SK-N-SH (cell line): Measurements from ENCODE around the gene METTL25B. TPM values are rescaled to one million over a fixed set of nuclear protein-coding genes. Genes with fewer than 3 reads are reported as not detected.

ENCODE experiments used
- CTCF ChIA-PET: fragments of 300-600, 350-600 bp; formaldehyde crosslinking; extraction: SDS; loops from one replicate; lab custom pipeline; 2021; lab: Yijun Ruan, JAX
- POLR2A ChIA-PET: fragments of 350-600 bp; sonication (Branson Sonifier 250); formaldehyde crosslinking; extraction: SDS; loops from one replicate; lab custom pipeline; 2020; ENCODE audit warnings: antibody characterized with exemption, inconsistent platforms; lab: Yijun Ruan, JAX
- DNase-seq: peaks from one replicate; pipeline ENCODE4 v3.0.0; 2012
- H2AFZ ChIP-seq: fragments of 200-600 bp; sonication (generic); 2 replicates; pipeline ENCODE4 v1.8.1; 2016; ENCODE audit warnings: antibody characterized with exemption, mild to moderate bottlenecking, low read depth
- H3F3A ChIP-seq: fragments of 200-600 bp; sonication (generic); replicated peaks from 2 replicates; pipeline ENCODE3; 2016; ENCODE audit warnings: antibody characterized with exemption, mild to moderate bottlenecking; ENCODE audit not compliant: insufficient read depth
- H3K27ac ChIP-seq, 2 experiments: fragments of 200-500 bp in 1 of 2; fragments of 200-600 bp in 1 of 2; sonication (Bioruptor generic) in 1 of 2; sonication (generic), shearing (Covaris generic) in 1 of 2; 2 replicates each; pipeline versions ENCODE4 v1.5.1 to v1.6.1; 2014 to 2016; ENCODE audit warnings: low read depth in 2 of 2, inconsistent platforms in 1 of 2, low read length in 1 of 2, mild to moderate bottlenecking in 1 of 2, mixed read lengths in 1 of 2
- H3K27me3 ChIP-seq: fragments of 200-600 bp; sonication (generic), shearing (Covaris generic); 2 replicates; pipeline ENCODE4 v1.6.1; 2016; ENCODE audit warnings: mixed run types; ENCODE audit not compliant: insufficient read depth
- H3K36me3 ChIP-seq, 2 experiments: fragments of 200-500 bp in 1 of 2; fragments of 200-600 bp in 1 of 2; sonication (Bioruptor generic) in 1 of 2; sonication (generic) in 1 of 2; replicated peaks in 1 of 2; 2 replicates each; pipeline versions ENCODE3 to v1.5.1; 2014 to 2016; ENCODE audit warnings: low read length in 1 of 2, mild to moderate bottlenecking in 1 of 2; ENCODE audit not compliant: insufficient read depth in 2 of 2, control insufficient read depth in 1 of 2
- H3K4me1 ChIP-seq, 2 experiments: fragments of 200-500 bp in 1 of 2; fragments of 200-600 bp in 1 of 2; sonication (Bioruptor generic) in 1 of 2; sonication (generic), shearing (Covaris generic) in 1 of 2; 2 replicates each; pipeline versions ENCODE4 v1.5.1 to v1.6.1; 2014 to 2016; ENCODE audit warnings: low read depth in 1 of 2, low read length in 1 of 2, mixed run types in 1 of 2; ENCODE audit not compliant: insufficient read depth in 2 of 2, control insufficient read depth in 1 of 2
- H3K4me2 ChIP-seq: fragments of 200-600 bp; sonication (generic), shearing (Covaris generic); 2 replicates; pipeline ENCODE4 v1.6.1; 2017; ENCODE audit warnings: mixed run types
- H3K4me3 ChIP-seq, 2 experiments: fragments of 200-500 bp in 1 of 2; fragments of 200-600 bp in 1 of 2; sonication (Bioruptor generic) in 1 of 2; sonication (generic), shearing (Covaris generic) in 1 of 2; 2 replicates each; pipeline versions ENCODE4 v1.5.1 to v1.8.1; 2014 to 2016; ENCODE audit warnings: low read depth in 2 of 2, inconsistent platforms in 1 of 2, low read length in 1 of 2, mild to moderate bottlenecking in 1 of 2, mixed read lengths in 1 of 2, moderate library complexity in 1 of 2
- H3K79me2 ChIP-seq: fragments of 200-600 bp; sonication (generic); 2 replicates; pipeline ENCODE4 v1.8.1; 2017; ENCODE audit warnings: mild to moderate bottlenecking; ENCODE audit not compliant: insufficient read depth
- H3K9ac ChIP-seq: fragments of 200-600 bp; sonication (generic); 2 replicates; pipeline ENCODE4 v1.6.1; 2017; ENCODE audit warnings: mixed run types
- H3K9me2 ChIP-seq: fragments of 200-600 bp; sonication (generic); 2 replicates; pipeline ENCODE4 v1.6.1; 2017; ENCODE audit warnings: mixed run types
- H3K9me3 ChIP-seq: fragments of 200-600 bp; sonication (generic); 2 replicates; pipeline ENCODE4 v1.6.1; 2017; ENCODE audit warnings: mixed run types, mild to moderate bottlenecking, moderate library complexity
- H4K20me1 ChIP-seq: fragments of 200-600 bp; sonication (generic); 2 replicates; pipeline ENCODE4 v1.6.1; 2017; ENCODE audit warnings: mild to moderate bottlenecking, mixed run types; ENCODE audit not compliant: insufficient read depth
- CHD2 ChIP-seq: fragments of 150-350 bp; IDR thresholded peaks from 2 replicates; pipeline ENCODE4 v1.6.1; 2018; ENCODE audit warnings: low read length; ENCODE audit not compliant: partially characterized antibody
- ELF1 ChIP-seq: IDR thresholded peaks from 2 replicates; pipeline ENCODE4 v1.4.0; 2012
- EZH2phosphoT487 ChIP-seq: fragments of 200-600 bp; sonication (generic); IDR thresholded peaks from 2 replicates; pipeline ENCODE4 v1.6.1; 2017; ENCODE audit warnings: low read depth, mixed run types, mild to moderate bottlenecking, antibody characterized with exemption, moderate library complexity, borderline replicate concordance
- FOSL2 ChIP-seq: IDR thresholded peaks from 2 replicates; pipeline ENCODE4 v1.4.0; 2012; ENCODE audit warnings: low read depth, mild to moderate bottlenecking, moderate library complexity, borderline replicate concordance
- JUND ChIP-seq: IDR thresholded peaks from 2 replicates; pipeline ENCODE4 v1.4.0; 2012
- NRF1 ChIP-seq: IDR thresholded peaks from 2 replicates; pipeline ENCODE4 v1.6.1; 2012; ENCODE audit warnings: low read depth, mild to moderate bottlenecking, low read length
- PBX3 ChIP-seq: IDR thresholded peaks from 2 replicates; pipeline ENCODE4; 2012
- REST ChIP-seq: IDR thresholded peaks from 2 replicates; pipeline ENCODE4 v1.6.1; 2012; ENCODE audit warnings: mild to moderate bottlenecking, low read depth, low read length, moderate library complexity
- SIN3A ChIP-seq: IDR thresholded peaks from 2 replicates; pipeline ENCODE4 v1.6.1; 2012; ENCODE audit warnings: low read depth, mild to moderate bottlenecking, low read length, moderate library complexity, borderline replicate concordance
- TAF1 ChIP-seq: IDR thresholded peaks from 2 replicates; pipeline ENCODE4 v1.6.1; 2012; ENCODE audit warnings: low read depth, mild to moderate bottlenecking, low read length, moderate library complexity, borderline replicate concordance
- USF2 ChIP-seq: fragments of 150-350 bp; IDR thresholded peaks from 2 replicates; pipeline ENCODE4 v1.6.1; 2017; ENCODE audit warnings: antibody characterized with exemption, low read length, low read depth, borderline replicate concordance
- YY1 ChIP-seq: IDR thresholded peaks from 2 replicates; pipeline ENCODE4 v1.4.0; 2012; ENCODE audit warnings: low read depth, mild to moderate bottlenecking
- WGBS: methylation state at CpG from one replicate; pipeline ENCODE4 v1.1.6; 2017; ENCODE audit warnings: low lambda C conversion rate; 5-methylcytosine and 5-hydroxymethylcytosine counted together
- polyA plus RNA-seq, 3 experiments: library from polyadenylated mRNA; depleted of rRNA; stranded (reverse); fragments of >200 nt; gene quantifications; 2 replicates each; pipeline ENCODE4 v1.2.3, GENCODE V29; 2012
- TF ChIP-seq, protein P1 (sequence below): fragments of 200-600 bp; sonication (generic); IDR thresholded peaks from 2 replicates; pipeline ENCODE4 v1.6.1; 2017; ENCODE audit warnings: antibody characterized with exemption, mild to moderate bottlenecking, moderate library complexity

METTL25B gene
- polyA plus RNA-seq, 1 of the 3 experiments (the other 2 are of a cell fraction) = 20.1 TPM

- CTCF ChIA-PET = interaction anchor here (0.7 to 8.6 kb wide), 12 partner anchors 11 to 188 kb away, joined by 3 to 42 read pairs (median 4); partner anchors contain the start of genes HDGF, ISG20L2, METTL25B and NTRK1
- no peak overlapping the region for H2AFZ ChIP-seq
- no peak for DNase-seq
Measured at GRCh38 chr1:156740237-156740740, 12.0 kb downstream of the METTL25B start.

More at GRCh38 chr1:156740237-156740740, 12.0 kb downstream of the METTL25B start:
- Histone ChIP-seq H3K9me2 (no peaks in the 10 kb centered on the region), H3K27ac (peak overlapping the region; percentile 82 to 92; a peak in 3 of 4 replicates), H3K4me3 (peak overlapping the region; percentile 83 to 94), H3F3A (peaks cover 23% of the 10 kb centered on the region)
- TF ChIP-seq FOSL2 = no peak
- TF ChIP-seq USF2 = no peak
- no peak for TF ChIP-seq PBX3
- TF ChIP-seq REST = no peak
- TF ChIP-seq CHD2 = no peak
- TF ChIP-seq ELF1 = no peak
- no peak for TF ChIP-seq EZH2phosphoT487
- TF ChIP-seq YY1 = no peak
- TF ChIP-seq SIN3A = no peak
- TF ChIP-seq, protein P1, sequence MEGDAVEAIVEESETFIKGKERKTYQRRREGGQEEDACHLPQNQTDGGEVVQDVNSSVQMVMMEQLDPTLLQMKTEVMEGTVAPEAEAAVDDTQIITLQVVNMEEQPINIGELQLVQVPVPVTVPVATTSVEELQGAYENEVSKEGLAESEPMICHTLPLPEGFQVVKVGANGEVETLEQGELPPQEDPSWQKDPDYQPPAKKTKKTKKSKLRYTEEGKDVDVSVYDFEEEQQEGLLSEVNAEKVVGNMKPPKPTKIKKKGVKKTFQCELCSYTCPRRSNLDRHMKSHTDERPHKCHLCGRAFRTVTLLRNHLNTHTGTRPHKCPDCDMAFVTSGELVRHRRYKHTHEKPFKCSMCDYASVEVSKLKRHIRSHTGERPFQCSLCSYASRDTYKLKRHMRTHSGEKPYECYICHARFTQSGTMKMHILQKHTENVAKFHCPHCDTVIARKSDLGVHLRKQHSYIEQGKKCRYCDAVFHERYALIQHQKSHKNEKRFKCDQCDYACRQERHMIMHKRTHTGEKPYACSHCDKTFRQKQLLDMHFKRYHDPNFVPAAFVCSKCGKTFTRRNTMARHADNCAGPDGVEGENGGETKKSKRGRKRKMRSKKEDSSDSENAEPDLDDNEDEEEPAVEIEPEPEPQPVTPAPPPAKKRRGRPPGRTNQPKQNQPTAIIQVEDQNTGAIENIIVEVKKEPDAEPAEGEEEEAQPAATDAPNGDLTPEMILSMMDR = no peak
- no peak for TF ChIP-seq JUND
- no peak for TF ChIP-seq TAF1
- TF ChIP-seq NRF1 = no peak
- TF ChIP-seq, all 33 proteins: peak for 0
- peaks cover 36% of the 10 kb centered on the region for H3K79me2 ChIP-seq
- H3K36me3 ChIP-seq = peaks cover 21 to 65% of the 10 kb centered on the region in 2 experiments
- H3K4me1 ChIP-seq = peaks cover 5 to 7% of the 10 kb centered on the region in 2 experiments; a peak in 3 of 4 replicates
- peak overlapping the region; percentile 72 for H3K4me2 ChIP-seq
- no peaks in the 10 kb centered on the region for H3K27me3 ChIP-seq
- H3K9me3 ChIP-seq = no peaks in the 10 kb centered on the region
- no peaks in the 10 kb centered on the region for H4K20me1 ChIP-seq
- POLR2A ChIA-PET = interaction anchor here (0.9 to 1.8 kb wide), 7 partner anchors 11 to 184 kb away, joined by 3 to 27 read pairs (median 15); partner anchors contain the start of genes HDGF, ISG20L2, METTL25B and NTRK1
- H3K9ac ChIP-seq = peak overlapping the region; percentile 78
- WGBS = 16% methylated on average over 7 of the region's 7 CpGs
